ENCODE data around the gene PCDHB9. TPM values are rescaled to one million over a fixed set of nuclear protein-coding genes. Genes with fewer than 3 reads are reported as not detected.

The PCDHB9 gene
- total RNA-seq, 3 donors from 2014 or later, result not detected

Other genes with a start within 250 kb of the PCDHB9 start
- gene PCDHAC2, start 220.7 kb upstream of the PCDHB9 start, total RNA-seq, result not detected
- gene PCDHB1, start 135.8 kb upstream of the PCDHB9 start, total RNA-seq, result not detected
- under 1 TPM in 1 of 3 donors, not detected in 2; 0.19 TPM for gene PCDHB2, start 92.5 kb upstream of the PCDHB9 start, total RNA-seq
- gene PCDHB3, start 86.7 kb upstream of the PCDHB9 start, total RNA-seq, result not detected
- gene PCDHB4, start 65.3 kb upstream of the PCDHB9 start, total RNA-seq, result not detected
- under 1 TPM in 2 of 3 donors, not detected in 1; 0.13 to 0.16 TPM for gene PCDHB5, start 52.0 kb upstream of the PCDHB9 start, total RNA-seq
- under 1 TPM in 1 of 3 donors, not detected in 2; 0.05 TPM for gene PCDHB6, start 37.1 kb upstream of the PCDHB9 start, total RNA-seq
- gene PCDHB7, start 14.5 kb upstream of the PCDHB9 start, total RNA-seq, result not detected
- gene PCDHB8, start 9.4 kb upstream of the PCDHB9 start, total RNA-seq, result not detected
- not detected for gene PCDHB16, start 4.8 kb upstream of the PCDHB9 start, total RNA-seq
- gene PCDHB10, start 5.2 kb downstream of the PCDHB9 start, total RNA-seq, result under 1 TPM in 1 of 3 donors, not detected in 2; 0.08 TPM
- not detected for gene PCDHB11, start 12.5 kb downstream of the PCDHB9 start, total RNA-seq
- gene PCDHB12, start 21.6 kb downstream of the PCDHB9 start, total RNA-seq, result not detected
- gene PCDHB13, start 26.8 kb downstream of the PCDHB9 start, total RNA-seq, result under 1 TPM; 0.08 to 0.16 (median 0.10) TPM
- under 1 TPM in 2 of 3 donors, not detected in 1; 0.08 TPM for gene PCDHB14, start 36.2 kb downstream of the PCDHB9 start, total RNA-seq
- under 1 TPM in 1 of 3 donors, not detected in 2; 0.08 TPM for gene PCDHB15, start 58.2 kb downstream of the PCDHB9 start, total RNA-seq
- gene SLC25A2, start 116.9 kb downstream of the PCDHB9 start, total RNA-seq, result under 1 TPM in 1 of 3 donors, not detected in 2; 0.18 TPM
- gene TAF7, start 133.6 kb downstream of the PCDHB9 start, total RNA-seq, result 10 to 100 TPM; 64.8 to 73.8 (median 70.4) TPM
- under 1 TPM; 0.05 to 0.11 (median 0.11) TPM for gene PCDHGA1, start 143.4 kb downstream of the PCDHB9 start, total RNA-seq
- gene PCDHGA2, start 151.6 kb downstream of the PCDHB9 start, total RNA-seq, result under 1 TPM in 1 of 3 donors, not detected in 2; 0.05 TPM
- gene PCDHGA3, start 156.7 kb downstream of the PCDHB9 start, total RNA-seq, result not detected
- gene PCDHGB1, start 162.9 kb downstream of the PCDHB9 start, total RNA-seq, result under 1 TPM in 1 of 3 donors, not detected in 2; 0.13 TPM
- under 1 TPM; 0.08 to 0.30 (median 0.08) TPM for gene PCDHGA4, start 167.9 kb downstream of the PCDHB9 start, total RNA-seq
- gene PCDHGB2, start 172.8 kb downstream of the PCDHB9 start, total RNA-seq, result under 1 TPM; 0.13 to 0.43 (median 0.40) TPM
- gene PCDHGA5, start 177.0 kb downstream of the PCDHB9 start, total RNA-seq, result under 1 TPM; 0.05 to 0.13 (median 0.08) TPM
- under 1 TPM; 0.10 to 0.19 (median 0.13) TPM for gene PCDHGB3, start 183.1 kb downstream of the PCDHB9 start, total RNA-seq
- under 1 TPM; 0.13 to 0.27 (median 0.18) TPM for gene PCDHGA6, start 186.7 kb downstream of the PCDHB9 start, total RNA-seq
- under 1 TPM in 2 of 3 donors, not detected in 1; 0.08 to 0.11 TPM for gene PCDHGA7, start 195.6 kb downstream of the PCDHB9 start, total RNA-seq
- under 1 TPM; 0.08 to 0.22 (median 0.20) TPM for gene PCDHGB4, start 200.5 kb downstream of the PCDHB9 start, total RNA-seq
- gene PCDHGA8, start 205.5 kb downstream of the PCDHB9 start, total RNA-seq, result not detected
- under 1 TPM; 0.26 to 0.91 (median 0.27) TPM for gene PCDHGB5, start 210.8 kb downstream of the PCDHB9 start, total RNA-seq
- gene PCDHGA9, start 215.6 kb downstream of the PCDHB9 start, total RNA-seq, result under 1 TPM; 0.13 to 0.18 (median 0.16) TPM
- under 1 TPM; 0.08 to 0.22 (median 0.18) TPM for gene PCDHGB6, start 220.9 kb downstream of the PCDHB9 start, total RNA-seq
- under 1 TPM; 0.25 to 0.68 (median 0.40) TPM for gene PCDHGA10, start 225.8 kb downstream of the PCDHB9 start, total RNA-seq
- gene PCDHGB7, start 230.5 kb downstream of the PCDHB9 start, total RNA-seq, result under 1 TPM in 1 of 3 donors, not detected in 2; 0.15 TPM
- under 1 TPM; 0.05 to 0.13 (median 0.05) TPM for gene PCDHGA11, start 233.9 kb downstream of the PCDHB9 start, total RNA-seq
- gene PCDHGA12, start 243.3 kb downstream of the PCDHB9 start, total RNA-seq, result under 1 TPM; 0.11 to 0.24 (median 0.20) TPM

Data from activated T-cell treated with anti-CD3 and anti-CD28 coated beads, Interleukin-2, amount 50 U/mL, for 4 hours (primary cell).